Neural cell (in vitro differentiated cells): Measurements from ENCODE around the gene SEC23A.

Experiments used
- EZH2 ChIP-seq: fragments of 200-600, 300-800 bp; shearing (Covaris generic), sonication (generic); IDR thresholded peaks from 2 replicates; pipeline ENCODE4 v1.6.1; 2014; ENCODE audit warnings: antibody characterized with exemption, low read length, borderline replicate concordance, mild to moderate bottlenecking; ENCODE audit not compliant: insufficient read depth, poor library complexity, severe bottlenecking
- POLR2AphosphoS5 ChIP-seq: IDR thresholded peaks from 2 replicates; pipeline ENCODE4 v1.6.1; 2012
- SMC3 ChIP-seq: fragments of 450-650 bp; conservative IDR thresholded peaks from 2 replicates; pipeline ENCODE4 v1.6.1; 2014; ENCODE audit warnings: antibody characterized with exemption, mild to moderate bottlenecking, moderate library complexity; ENCODE audit not compliant: poor library complexity
- TF ChIP-seq, protein P1 (sequence below): fragments of 450-650 bp; IDR thresholded peaks from 2 replicates; pipeline ENCODE4 v1.5.1; 2014; ENCODE audit warnings: antibody characterized with exemption, mild to moderate bottlenecking, moderate library complexity; ENCODE audit not compliant: poor library complexity, severe bottlenecking

DNA sequence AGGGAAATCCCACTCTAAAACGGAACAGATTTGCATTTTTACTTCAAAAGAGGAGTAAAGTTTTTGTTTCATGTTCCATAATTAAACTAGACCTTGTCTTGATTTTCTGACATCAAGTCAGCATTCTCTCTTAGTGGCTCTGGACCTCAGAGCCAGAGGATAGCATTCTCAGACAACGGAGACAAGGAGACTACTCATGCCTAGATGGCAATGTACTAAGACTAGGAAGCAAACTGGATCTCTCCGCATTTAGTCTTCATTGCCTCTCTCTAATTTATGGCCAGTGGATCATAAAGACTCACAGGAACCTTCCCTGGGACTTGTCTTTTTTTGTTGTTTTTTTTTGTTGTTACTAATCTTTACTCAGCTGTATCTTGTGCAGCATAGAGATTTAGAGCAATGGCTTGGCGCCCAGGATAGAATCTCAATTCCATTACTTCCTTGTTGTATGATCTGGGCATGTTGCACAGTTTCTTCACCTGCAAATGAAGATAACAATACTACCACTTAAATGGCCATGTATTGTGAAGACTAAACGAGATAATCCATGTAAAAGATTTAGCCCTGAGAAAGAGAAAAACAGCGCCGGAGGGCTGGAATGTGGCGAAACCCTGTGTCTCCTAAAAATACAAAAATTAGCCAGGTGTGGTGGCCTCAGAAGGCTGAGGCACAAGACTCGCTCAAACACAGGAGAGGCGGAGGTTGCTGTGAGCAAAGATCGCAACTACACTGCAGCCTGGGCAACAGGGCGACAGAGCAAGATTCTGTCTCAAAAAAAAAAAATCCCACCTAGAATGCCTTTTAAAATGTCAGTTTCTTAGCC, 7.1 kb upstream of the SEC23A start:
- TF ChIP-seq SMC3 (no peak), POLR2AphosphoS5 (no peak), EZH2 (no peak)
- TF ChIP-seq, protein P1, sequence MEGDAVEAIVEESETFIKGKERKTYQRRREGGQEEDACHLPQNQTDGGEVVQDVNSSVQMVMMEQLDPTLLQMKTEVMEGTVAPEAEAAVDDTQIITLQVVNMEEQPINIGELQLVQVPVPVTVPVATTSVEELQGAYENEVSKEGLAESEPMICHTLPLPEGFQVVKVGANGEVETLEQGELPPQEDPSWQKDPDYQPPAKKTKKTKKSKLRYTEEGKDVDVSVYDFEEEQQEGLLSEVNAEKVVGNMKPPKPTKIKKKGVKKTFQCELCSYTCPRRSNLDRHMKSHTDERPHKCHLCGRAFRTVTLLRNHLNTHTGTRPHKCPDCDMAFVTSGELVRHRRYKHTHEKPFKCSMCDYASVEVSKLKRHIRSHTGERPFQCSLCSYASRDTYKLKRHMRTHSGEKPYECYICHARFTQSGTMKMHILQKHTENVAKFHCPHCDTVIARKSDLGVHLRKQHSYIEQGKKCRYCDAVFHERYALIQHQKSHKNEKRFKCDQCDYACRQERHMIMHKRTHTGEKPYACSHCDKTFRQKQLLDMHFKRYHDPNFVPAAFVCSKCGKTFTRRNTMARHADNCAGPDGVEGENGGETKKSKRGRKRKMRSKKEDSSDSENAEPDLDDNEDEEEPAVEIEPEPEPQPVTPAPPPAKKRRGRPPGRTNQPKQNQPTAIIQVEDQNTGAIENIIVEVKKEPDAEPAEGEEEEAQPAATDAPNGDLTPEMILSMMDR = no peak
